IPS-NIHi11 (cell line): ENCODE results near the gene SLC66A3.
"Not testable (repeated sequence)": the region's sequence is repeated elsewhere in the genome, so short reads cannot be mapped to it uniquely, and the experiment has no call there.

Source experiments
- DNase-seq: peaks from one replicate; pipeline ENCODE4 v3.0.0; 2012; ENCODE audit warnings: mixed read lengths, low spot score

SLC66A3 gene

GRCh38 chr2:11163439-11164317 is 8.4 kb downstream of the SLC66A3 start:
- no peak for DNase-seq

- DNase-seq, result not testable (repeated sequence)
Measured at GRCh38 chr2:11165046-11165445, 9.8 kb downstream of the SLC66A3 start.

- no peak for DNase-seq
Measured at GRCh38 chr2:11166476-11166875, 11.2 kb downstream of the SLC66A3 start.

- no peak for DNase-seq
Measured at GRCh38 chr2:11168488-11168887, 13.2 kb downstream of the SLC66A3 start.

- DNase-seq, result no peak
Measured at GRCh38 chr2:11169333-11169732, 14.1 kb downstream of the SLC66A3 start.

GRCh38 chr2:11174222-11174621 is 19.0 kb downstream of the SLC66A3 start:
- no peak for DNase-seq

GRCh38 chr2:11175293-11175795 is 20.1 kb downstream of the SLC66A3 start:
- no peak for DNase-seq

- no peak for DNase-seq
Measured at GRCh38 chr2:11177871-11178690, 22.8 kb downstream of the SLC66A3 start.

- no peak for DNase-seq
Measured at GRCh38 chr2:11179196-11179595, 23.9 kb downstream of the SLC66A3 start.

GRCh38 chr2:11179899-11180298 is 24.6 kb downstream of the SLC66A3 start:
- no peak for DNase-seq

- no peak for DNase-seq
Measured at GRCh38 chr2:11180653-11181052, 25.4 kb downstream of the SLC66A3 start.

- DNase-seq, result no peak
Measured at GRCh38 chr2:11182951-11183350, 27.7 kb downstream of the SLC66A3 start.

- no peak for DNase-seq
Measured at GRCh38 chr2:11186145-11186544, 30.9 kb downstream of the SLC66A3 start.

- DNase-seq, result no peak
Measured at GRCh38 chr2:11187083-11187619, 31.9 kb downstream of the SLC66A3 start.

- DNase-seq, result no peak
Measured at GRCh38 chr2:11187731-11188130, 32.5 kb downstream of the SLC66A3 start.

GRCh38 chr2:11196246-11196645 is 41.0 kb downstream of the SLC66A3 start:
- DNase-seq, result no peak

- no peak for DNase-seq
Measured at GRCh38 chr2:11200651-11201050, 45.4 kb downstream of the SLC66A3 start.

GRCh38 chr2:11201969-11202368 is 46.7 kb downstream of the SLC66A3 start:
- DNase-seq, result no peak

GRCh38 chr2:11203480-11203879 is 48.2 kb downstream of the SLC66A3 start:
- DNase-seq, result no peak

- no peak for DNase-seq
Measured at GRCh38 chr2:11208083-11208482, 52.8 kb downstream of the SLC66A3 start.

GRCh38 chr2:11212645-11213044 is 57.4 kb downstream of the SLC66A3 start:
- DNase-seq, result no peak

- no peak for DNase-seq
Measured at GRCh38 chr2:11213090-11213638, 57.9 kb downstream of the SLC66A3 start.
